Left renal pelvis (tissue), 4 donors: ENCODE results near the gene MACF1. TPM values are rescaled to one million over a fixed set of nuclear protein-coding genes. Genes with fewer than 3 reads are reported as not detected.

ENCODE experiments used
- DNase-seq, 4 donors: peaks; one replicate each; pipeline ENCODE4 v3.0.0-alpha.2; 2013; ENCODE audit warnings: low read depth in 4 of 4, low spot score in 3 of 4
- polyA plus RNA-seq, 4 donors: library from polyadenylated mRNA; unstranded; fragments of 120-200 nt; gene quantifications; one replicate each; pipeline ENCODE4 v1.2.1, GENCODE V29; 2013; ENCODE audit not compliant: insufficient read length in 4 of 4

Gene MACF1
- polyA plus RNA-seq, 4 donors, result 202 to 261 (median 253) TPM

DNA sequence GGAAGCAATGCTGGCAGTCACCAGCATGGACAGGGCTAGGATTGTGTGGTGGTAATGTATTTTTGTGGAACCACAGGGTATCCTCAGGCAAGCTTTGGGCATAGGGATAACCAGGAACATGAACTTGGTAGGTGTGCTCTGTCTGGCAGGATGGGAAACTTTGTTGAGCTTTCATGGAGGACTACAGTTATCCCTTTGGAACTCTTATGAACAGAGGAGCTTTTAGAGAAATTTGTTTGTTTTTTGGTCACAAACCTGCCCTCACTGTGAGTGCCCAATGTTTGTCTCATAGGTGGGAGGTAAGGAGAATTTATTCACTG, 54.4 kb downstream of the MACF1 start:
- no peak for DNase-seq

DNA sequence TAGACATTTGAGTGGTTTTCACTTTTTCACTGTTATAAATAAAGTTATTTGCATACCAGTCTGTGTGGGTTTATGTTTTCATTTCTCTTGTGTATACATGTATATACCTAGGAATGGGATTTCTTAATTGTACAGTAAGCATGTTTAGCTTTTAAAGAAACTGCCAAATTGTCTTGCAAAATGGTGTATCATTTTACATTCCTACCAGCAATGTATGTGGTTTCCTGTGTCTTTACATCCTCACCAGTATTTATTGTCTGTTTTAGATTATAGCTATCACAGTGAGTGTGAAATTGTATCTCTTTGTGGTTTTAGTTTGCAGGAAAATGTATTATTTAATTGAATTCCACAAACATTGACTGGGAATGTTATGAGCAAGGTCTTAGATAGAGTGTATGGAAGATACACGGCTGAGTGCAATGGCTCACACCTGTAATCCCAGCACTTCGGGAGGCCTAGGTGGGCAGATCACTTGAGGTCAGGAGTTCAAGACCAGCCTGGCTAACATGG, 57.3 kb downstream of the MACF1 start:
- no peak for DNase-seq

- DNase-seq, result no peak
Observed at GRCh38 chr1:39262802-39263201, 58.3 kb downstream of the MACF1 start.

DNA sequence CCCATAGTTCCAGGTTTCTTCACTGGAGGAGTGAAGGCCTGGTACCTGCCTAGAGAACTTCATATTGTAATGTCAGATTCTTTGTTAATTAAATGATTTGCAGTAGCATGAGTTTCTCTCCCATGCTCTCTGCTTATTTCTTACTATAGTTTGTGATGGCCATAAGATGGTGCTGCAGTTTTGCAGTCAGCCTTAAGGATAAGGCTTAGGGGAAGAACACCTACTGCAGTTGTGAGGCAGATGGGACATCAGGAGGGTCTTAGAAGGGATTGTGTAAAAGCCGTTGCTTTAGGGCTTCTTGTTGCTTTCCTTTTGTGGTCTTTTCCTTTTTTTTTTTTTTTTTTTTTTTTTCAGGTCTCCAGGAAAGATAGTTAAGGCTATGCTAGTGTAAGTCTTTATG, 61.8 kb downstream of the MACF1 start:
- no peak for DNase-seq

DNA sequence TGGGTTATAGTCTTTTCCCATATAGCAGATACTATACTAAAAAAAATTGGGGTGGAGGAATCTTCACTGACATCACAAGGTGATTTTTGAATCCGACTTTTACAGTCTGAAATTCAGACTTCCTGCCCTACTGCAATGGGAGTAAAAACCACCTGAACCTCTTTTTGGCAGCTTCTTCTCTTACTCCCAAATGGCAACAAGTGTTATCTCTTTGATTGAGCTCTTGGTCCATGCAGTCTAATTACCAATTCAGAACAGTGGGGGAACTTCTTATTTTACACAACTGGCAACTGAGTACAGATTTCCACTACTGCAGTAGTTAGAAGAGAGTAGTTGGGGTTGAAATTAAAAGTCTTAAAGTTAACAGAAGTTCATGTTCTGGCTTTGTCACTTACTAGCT, 62.3 kb downstream of the MACF1 start:
- DNase-seq, result no peak

DNA sequence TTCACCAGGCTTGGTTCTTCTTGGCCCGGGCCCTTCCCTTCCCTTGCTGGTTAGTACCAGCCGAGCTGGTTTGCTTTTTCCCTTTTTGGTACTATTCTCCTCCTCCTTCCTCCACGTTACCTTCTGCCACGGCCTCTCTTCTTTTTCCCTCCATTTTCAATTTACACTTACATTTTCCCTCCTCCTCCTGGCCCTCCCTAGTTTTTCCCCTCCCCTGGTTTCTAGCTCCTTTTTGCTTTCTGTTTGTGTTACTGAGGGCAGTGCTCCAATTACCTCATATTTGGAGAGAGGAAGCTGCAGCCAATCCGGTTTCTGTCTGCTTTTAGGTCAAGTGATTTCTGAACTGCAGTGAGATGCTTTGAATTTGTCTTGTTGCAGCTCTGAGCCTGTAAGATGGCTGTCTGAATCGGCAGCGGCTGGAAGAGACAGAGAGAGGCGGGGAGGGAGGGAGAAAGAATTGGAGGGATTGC, 63.7 kb downstream of the MACF1 start:
- peak in 3 of 4 donors; percentile 46 to 63 (median 48) for DNase-seq

GRCh38 chr1:39268906-39269305, 64.4 kb downstream of the MACF1 start:
- DNase-seq, result no peak

DNA sequence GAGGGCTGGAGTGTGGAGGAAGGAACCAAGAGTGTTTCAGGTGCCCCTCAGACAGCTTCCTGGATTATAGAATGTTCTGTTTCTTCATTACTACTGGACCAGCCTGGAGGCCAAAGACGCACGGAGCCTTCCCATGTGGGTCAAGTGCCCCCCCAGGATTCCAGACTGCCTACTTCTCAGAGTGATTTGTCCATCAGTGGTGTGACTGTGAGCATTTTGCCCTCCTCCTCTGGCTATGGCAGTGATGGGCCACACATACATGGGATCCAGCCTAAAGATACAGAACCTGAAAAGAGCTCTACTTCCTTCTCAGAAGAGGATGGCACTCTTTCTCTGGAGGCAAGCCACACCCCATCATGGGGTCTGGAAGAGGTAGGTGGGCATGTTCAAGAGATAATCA, 64.9 kb downstream of the MACF1 start:
- no peak for DNase-seq

DNA sequence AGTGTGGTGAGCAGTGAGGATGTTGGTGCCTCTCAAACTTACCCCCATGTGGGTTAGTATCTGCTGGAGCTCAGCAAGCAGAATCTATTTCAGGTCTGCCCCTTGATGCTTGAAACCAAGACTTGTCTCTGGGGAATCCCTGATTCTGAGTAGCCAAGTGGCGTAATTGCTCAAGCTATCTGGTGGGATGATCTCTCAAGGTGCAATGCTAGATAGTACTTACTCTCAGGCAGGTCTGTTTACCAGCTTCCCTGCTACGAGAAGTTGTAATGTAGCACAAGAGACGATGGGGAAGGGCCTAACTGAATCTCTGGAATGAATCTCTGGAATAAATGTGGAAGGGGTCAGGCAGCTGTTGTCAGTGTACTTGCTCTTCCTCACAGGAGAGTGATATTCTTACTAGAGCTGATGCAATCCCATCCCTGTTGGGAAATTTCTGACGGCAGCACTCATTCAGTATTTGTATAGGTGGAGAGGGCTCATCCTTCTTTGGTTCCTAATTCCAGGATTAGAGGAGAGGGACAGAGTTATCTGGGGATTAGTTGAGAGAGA, 65.4 kb downstream of the MACF1 start:
- no peak for DNase-seq

DNA sequence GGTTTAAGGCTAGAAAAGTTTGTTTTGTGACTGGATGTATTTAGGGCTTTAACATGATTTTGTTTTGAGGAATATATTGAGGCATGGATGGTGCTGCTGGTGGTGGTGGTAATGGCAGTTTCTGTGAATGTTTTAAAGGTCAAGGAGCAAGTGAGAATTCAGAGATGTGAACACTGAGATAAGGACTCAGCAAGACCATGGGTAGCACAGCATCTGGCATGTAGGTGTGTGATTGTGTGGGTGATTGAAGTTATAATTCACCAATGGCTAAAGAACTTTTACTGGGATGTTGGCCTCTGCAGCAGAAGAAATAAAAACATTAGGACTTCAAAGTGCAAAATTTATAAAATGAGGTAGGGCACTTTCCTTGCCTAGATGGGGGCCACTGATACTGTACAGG, 65.9 kb downstream of the MACF1 start:
- DNase-seq, result no peak

DNA sequence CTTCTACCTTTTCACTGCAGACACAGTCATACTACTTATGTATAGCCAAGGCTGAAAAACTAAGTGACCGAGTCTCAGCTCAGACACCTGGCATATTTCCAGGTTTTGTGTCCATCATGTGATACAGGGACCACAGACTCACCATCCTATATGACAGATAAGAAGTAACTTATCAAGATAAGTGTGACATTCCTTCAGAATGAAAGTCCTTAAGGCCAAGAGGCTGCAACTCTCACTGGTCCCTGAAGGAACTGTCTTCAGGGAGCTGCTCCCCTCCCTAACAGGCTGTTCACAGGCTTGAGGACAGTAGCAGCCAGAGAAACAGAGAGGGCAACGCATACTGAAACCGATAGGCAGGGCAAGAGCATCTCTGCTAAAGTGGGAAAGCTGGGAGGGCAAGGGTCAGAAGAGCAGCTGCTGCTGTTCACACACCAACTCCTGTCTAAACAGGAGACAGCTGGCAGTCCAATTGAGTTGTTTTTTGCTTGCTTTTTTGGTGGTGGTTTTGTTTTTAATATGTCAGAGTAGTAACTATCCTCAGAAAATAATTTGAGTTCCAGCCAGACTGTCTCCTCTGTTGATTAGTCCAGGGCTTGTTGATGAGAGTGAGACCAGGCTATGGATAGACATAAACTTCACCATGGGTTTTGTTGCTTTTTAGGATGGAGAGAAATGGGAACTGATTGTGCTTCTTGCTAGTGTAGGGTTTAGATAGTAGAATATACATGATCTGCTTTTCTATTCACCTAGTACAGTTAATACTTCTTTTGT, 67.7 kb downstream of the MACF1 start:
- DNase-seq, result no peak

DNA sequence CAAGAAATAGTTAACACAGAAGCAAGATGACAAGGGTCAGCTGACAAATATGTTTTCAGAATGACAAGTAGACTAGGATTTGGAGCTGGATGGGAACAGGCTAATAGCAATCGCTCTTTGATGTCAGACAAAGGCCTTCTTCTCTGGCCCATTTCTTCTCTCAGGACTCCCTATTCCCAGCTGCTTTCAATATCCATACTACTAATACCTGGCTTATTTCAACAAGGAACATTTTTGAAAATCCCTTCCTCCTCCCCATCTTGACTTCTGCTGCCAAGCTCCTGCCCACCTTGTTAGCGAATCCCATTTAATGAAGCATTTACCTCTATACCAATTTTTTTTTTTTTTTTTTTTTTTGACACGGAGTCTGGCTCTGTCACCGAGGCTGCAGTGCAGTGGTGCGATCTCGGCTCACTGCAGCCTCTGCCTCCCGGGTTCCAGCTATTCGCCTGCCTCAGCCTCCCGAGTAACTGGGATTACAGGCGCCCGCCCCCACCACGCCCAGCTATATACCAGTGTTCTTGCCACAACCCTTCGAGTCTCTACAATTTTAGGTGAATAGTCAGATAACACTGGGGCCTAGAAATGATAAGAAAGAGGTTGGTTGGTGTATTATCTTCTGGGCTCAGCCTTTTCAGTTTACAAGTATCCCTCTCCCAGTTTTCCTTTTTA, 68.4 kb downstream of the MACF1 start:
- DNase-seq, result no peak

DNA sequence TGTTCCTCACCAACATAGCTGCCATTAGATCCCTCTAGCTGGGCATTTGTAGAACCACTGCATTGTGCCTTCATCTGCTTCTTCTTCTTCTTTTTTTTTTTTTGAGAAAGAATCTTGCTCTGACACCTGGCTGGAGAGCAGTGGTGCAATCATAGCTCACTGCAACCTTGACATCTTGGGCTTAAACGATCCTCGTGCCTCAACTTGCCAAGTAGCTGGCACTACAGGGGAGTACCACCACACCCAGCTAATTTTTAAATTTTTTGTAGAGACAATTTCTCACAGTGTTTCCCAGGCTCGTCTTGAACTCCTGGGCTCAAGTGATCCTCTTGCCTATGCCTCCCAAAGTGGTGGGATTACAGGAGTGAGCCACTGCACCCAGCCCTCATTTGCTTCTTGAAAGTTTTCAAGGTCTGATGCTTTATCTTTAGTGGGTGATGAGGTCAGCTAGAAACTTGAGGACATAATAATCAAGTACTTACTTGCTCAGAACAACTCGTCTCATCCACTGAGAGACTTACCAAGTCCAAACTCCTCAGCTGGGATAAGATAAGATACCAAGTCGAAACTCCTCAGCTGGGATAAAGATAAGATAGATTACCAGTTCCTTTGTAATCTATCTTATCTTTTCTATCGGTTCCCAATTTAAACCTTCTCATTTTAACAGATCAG, 71.5 kb downstream of the MACF1 start:
- no peak for DNase-seq

GRCh38 chr1:39277879-39278278, 73.4 kb downstream of the MACF1 start:
- no peak for DNase-seq

GRCh38 chr1:39282537-39283216, 78.2 kb downstream of the MACF1 start:
- DNase-seq, result no peak

GRCh38 chr1:39283858-39284257, 79.4 kb downstream of the MACF1 start:
- no peak for DNase-seq

- DNase-seq, result no peak
Observed at GRCh38 chr1:39287541-39287940, 83.0 kb downstream of the MACF1 start.

GRCh38 chr1:39288735-39289465, 84.4 kb downstream of the MACF1 start:
- no peak for DNase-seq

GRCh38 chr1:39292401-39292800, 87.9 kb downstream of the MACF1 start:
- DNase-seq, result no peak
